ENCODE data around the gene CDC6.

- TF ChIP-seq POLR2A (IDR thresholded peaks at IDR 0.05) (no peak), CTCF (IDR thresholded peaks at IDR 0.05) (no peak)
Measured at GRCh38 chr17:40244255-40244654, 43.4 kb upstream of the CDC6 start.
